AG10803 (cell line): Measurements from ENCODE around the gene MAG.

Experiments
- DNase-seq: peaks from one replicate; pipeline ENCODE4 v3.0.0; 2010; ENCODE audit warnings: low read depth
- H3K4me3 ChIP-seq: 2 replicates; pipeline ENCODE4 v1.5.1; 2011; ENCODE audit warnings: mild to moderate bottlenecking, low read length, control low read depth
- CTCF ChIP-seq: conservative IDR thresholded peaks from 2 replicates; pipeline ENCODE4 v1.5.1; 2011; ENCODE audit warnings: mild to moderate bottlenecking, low read length, control low read depth, inconsistent platforms

The MAG gene

GRCh38 chr19:35261356-35262100 is 30.4 kb upstream of the MAG start:
- TF ChIP-seq CTCF: no peak
- no peak overlapping the region for H3K4me3 ChIP-seq
- DNase-seq: no peak

GRCh38 chr19:35262101-35262761 is 29.7 kb upstream of the MAG start:
- no peak for TF ChIP-seq CTCF
- no peak for DNase-seq
- no peak overlapping the region for H3K4me3 ChIP-seq

GRCh38 chr19:35264268-35265125 is 27.5 kb upstream of the MAG start:
- H3K4me3 ChIP-seq: no peak overlapping the region
- TF ChIP-seq CTCF: no peak
- DNase-seq: no peak

GRCh38 chr19:35265126-35265899 is 26.6 kb upstream of the MAG start:
- DNase-seq: peak; percentile 17
- no peak overlapping the region for H3K4me3 ChIP-seq
- no peak for TF ChIP-seq CTCF

GRCh38 chr19:35265900-35266519 is 26.0 kb upstream of the MAG start:
- DNase-seq: no peak
- TF ChIP-seq CTCF: no peak
- H3K4me3 ChIP-seq: no peak overlapping the region

- peak overlapping the region; percentile 88 for H3K4me3 ChIP-seq
- peak; percentile 15 for DNase-seq
- TF ChIP-seq CTCF: no peak
These were observed 25.2 kb upstream of the MAG start for GRCh38 chr19:35266520-35267352.
